Endothelial cell of umbilical vein (primary cell): ENCODE measurements around the gene UBTD1. TPM values are rescaled to one million over a fixed set of nuclear protein-coding genes. Genes with fewer than 3 reads are reported as not detected.

Experiments used
- BruUV-seq: library from RNA; stranded (reverse); fragments of 400-500 nt; replicated peaks from 2 replicates; lab custom pipeline; 2021; lab: Mats Ljungman, UMichigan
- CTCF ChIA-PET: fragments of 300-600, 350-600 bp; sonication (Branson Sonifier 250); formaldehyde crosslinking; loops from one replicate; lab custom pipeline; 2021; ENCODE audit warnings: antibody characterized with exemption, inconsistent platforms; lab: Charles Lee
- POLR2A ChIA-PET: fragments of 300-600, 350-600 bp; sonication (Branson Sonifier 250); formaldehyde crosslinking; loops from one replicate; lab custom pipeline; 2021; ENCODE audit warnings: antibody characterized with exemption, inconsistent platforms; lab: Charles Lee
- DNase-seq: peaks from one replicate; pipeline ENCODE4 v3.0.0-alpha.2; 2011; ENCODE audit warnings: low read depth, low spot score
- FAIRE-seq: peaks from 2 replicates; lab custom pipeline; 2011; peaks lifted over from hg19 to GRCh38; lab: Jason Lieb, UNC
- H2AFZ ChIP-seq: 2 replicates; pipeline ENCODE4 v1.6.0; 2012; ENCODE audit warnings: low read depth, low read length, control low read depth, inconsistent platforms
- H3K27ac ChIP-seq: 2 replicates; pipeline ENCODE4 v1.5.1; 2011; ENCODE audit warnings: low read depth, mild to moderate bottlenecking, control low read depth, low read length, moderate library complexity; ENCODE audit not compliant: insufficient read depth
- H3K27me3 ChIP-seq, 2 experiments: 2 replicates each; pipeline versions ENCODE4 v1.6.0 to v1.6.1; 2011; ENCODE audit warnings: low read length in 2 of 2, mixed read lengths in 1 of 2; ENCODE audit not compliant: control insufficient read depth in 2 of 2, insufficient read depth in 2 of 2
- H3K36me3 ChIP-seq, 2 experiments: 2 replicates in 1 of 2; 3 replicates in 1 of 2; pipeline ENCODE4 v1.5.1; 2011; ENCODE audit warnings: low read length in 2 of 2, mild to moderate bottlenecking in 1 of 2, moderate library complexity in 1 of 2; ENCODE audit not compliant: control insufficient read depth in 2 of 2, insufficient read depth in 2 of 2; ENCODE audit errors: extremely low read depth in 1 of 2
- H3K4me1 ChIP-seq: 3 replicates; pipeline ENCODE4 v1.5.1; 2011; ENCODE audit warnings: mild to moderate bottlenecking, low read length; ENCODE audit not compliant: control insufficient read depth, insufficient read depth; ENCODE audit errors: extremely low read depth
- H3K4me2 ChIP-seq: 2 replicates; pipeline ENCODE4 v1.6.1; 2011; ENCODE audit warnings: low read length, control low read depth, mixed read lengths; ENCODE audit not compliant: insufficient read depth
- H3K4me3 ChIP-seq, 3 experiments: fragments of 200-600 bp in 1 of 3; sonication (generic), shearing (Covaris generic) in 1 of 3; replicated peaks in 1 of 3; 2 replicates each; pipeline ENCODE4 v1.5.1; 2011 to 2016; ENCODE audit warnings: control low read depth in 3 of 3, low read length in 3 of 3, mild to moderate bottlenecking in 2 of 3, inconsistent platforms in 1 of 3, low read depth in 1 of 3, moderate library complexity in 1 of 3; ENCODE audit not compliant: insufficient read depth in 1 of 3
- H3K79me2 ChIP-seq: 2 replicates; pipeline ENCODE4 v1.6.0; 2012; ENCODE audit warnings: low read length, inconsistent platforms; ENCODE audit not compliant: control insufficient read depth, insufficient read depth
- H3K9ac ChIP-seq: replicated peaks from 2 replicates; pipeline ENCODE3; 2011; ENCODE audit warnings: low read length, control low read depth; ENCODE audit not compliant: insufficient read depth; ENCODE audit errors: extremely low read depth
- H3K9me1 ChIP-seq: replicated peaks from 3 replicates; pipeline ENCODE4 v1.6.0; 2011; ENCODE audit warnings: mild to moderate bottlenecking, low read length; ENCODE audit not compliant: control insufficient read depth, insufficient read depth; ENCODE audit errors: extremely low read depth
- H3K9me3 ChIP-seq: replicated peaks from 2 replicates; pipeline ENCODE4 v1.5.1; 2012; ENCODE audit warnings: low read length, inconsistent platforms; ENCODE audit not compliant: control insufficient read depth, insufficient read depth
- H4K20me1 ChIP-seq: replicated peaks from 2 replicates; pipeline ENCODE3; 2011; ENCODE audit warnings: mild to moderate bottlenecking, low read length; ENCODE audit not compliant: control insufficient read depth, insufficient read depth; ENCODE audit errors: extremely low read depth
- EZH2 ChIP-seq: IDR thresholded peaks from 2 replicates; pipeline ENCODE4 v1.6.1; 2012; ENCODE audit warnings: borderline replicate concordance, low read depth, mild to moderate bottlenecking, moderate library complexity, low read length, inconsistent platforms; ENCODE audit not compliant: severe bottlenecking
- FOS ChIP-seq: IDR thresholded peaks from 2 replicates; pipeline ENCODE4 v1.6.1; 2011; ENCODE audit warnings: mild to moderate bottlenecking, low read length, moderate library complexity, borderline replicate concordance; ENCODE audit not compliant: insufficient read depth
- GATA2 ChIP-seq: IDR thresholded peaks from 2 replicates; pipeline ENCODE4 v1.7.0; 2011; ENCODE audit warnings: low read depth, mild to moderate bottlenecking, moderate library complexity, mixed read lengths, low read length; ENCODE audit not compliant: insufficient read length, insufficient read depth
- JUN ChIP-seq: IDR thresholded peaks from 2 replicates; pipeline ENCODE4 v1.6.1; 2011; ENCODE audit warnings: borderline replicate concordance, low read depth; ENCODE audit not compliant: insufficient read length, insufficient read depth
- MYC ChIP-seq: IDR thresholded peaks from one replicate; pipeline ENCODE4 v1.6.1; 2011; ENCODE audit warnings: mild to moderate bottlenecking, low read depth, low read length
- POLR2A ChIP-seq: IDR thresholded peaks from 2 replicates; pipeline ENCODE4 v1.6.1; 2012; ENCODE audit warnings: low read depth, mild to moderate bottlenecking, control low read depth, low read length
- POLR2AphosphoS5 ChIP-seq: IDR thresholded peaks from 2 replicates; pipeline ENCODE4 v1.6.1; 2012; ENCODE audit warnings: low read depth, mild to moderate bottlenecking, control low read depth, low read length, moderate library complexity; ENCODE audit not compliant: insufficient read depth
- dilution Hi-C: fragments of 300-500 bp; cut with MboI; formaldehyde crosslinking; loops from one replicate; pipeline ENCODE4 v1.15.0; 2019; ENCODE audit warnings: low sequenced_read_pairs; ENCODE audit not compliant: extremely low pct_ligation_motif_present
- intact Hi-C: fragments of 100-400 bp; cut with micrococcal nuclease; formaldehyde crosslinking; loops from one replicate; pipeline ENCODE4 v1.10.0; 2022
- polyA plus RNA-seq, 4 experiments: library from polyadenylated mRNA; depleted of rRNA in 3 of 4; stranded (reverse) in 3 of 4; unstranded in 1 of 4; fragments of >200 nt; gene quantifications; 2 replicates each; pipeline versions ENCODE4 v1.2.1 to v1.2.3, GENCODE V29; 2011 to 2012; ENCODE audit warnings: missing spikeins in 1 of 4
- total RNA-seq: library from RNA; stranded (reverse); gene quantifications from 2 replicates; pipeline ENCODE4 v1.2.3, GENCODE V29; 2021
- TF ChIP-seq, protein P1 (sequence below), 2 donors: IDR thresholded peaks; 1 replicate in 1 of 2; 2 replicates in 1 of 2; pipeline ENCODE4 v1.5.1; 2011; ENCODE audit warnings: low read length in 2 of 2, mild to moderate bottlenecking in 2 of 2, moderate library complexity in 2 of 2, control low read depth in 1 of 2, inconsistent platforms in 1 of 2, low read depth in 1 of 2; ENCODE audit not compliant: insufficient read depth in 1 of 2; ENCODE audit errors: extremely low read depth in 1 of 2
- TF ChIP-seq, protein P2 (sequence below): IDR thresholded peaks from 2 replicates; pipeline ENCODE4 v1.6.1; 2011; ENCODE audit not compliant: insufficient read depth, insufficient read length

Gene UBTD1
- total and polyA plus RNA-seq, 2 donors (not counting 3 experiments of a cell fraction or from before 2014, with no cell fraction given), result 42.6 to 63.7 TPM

DNA sequence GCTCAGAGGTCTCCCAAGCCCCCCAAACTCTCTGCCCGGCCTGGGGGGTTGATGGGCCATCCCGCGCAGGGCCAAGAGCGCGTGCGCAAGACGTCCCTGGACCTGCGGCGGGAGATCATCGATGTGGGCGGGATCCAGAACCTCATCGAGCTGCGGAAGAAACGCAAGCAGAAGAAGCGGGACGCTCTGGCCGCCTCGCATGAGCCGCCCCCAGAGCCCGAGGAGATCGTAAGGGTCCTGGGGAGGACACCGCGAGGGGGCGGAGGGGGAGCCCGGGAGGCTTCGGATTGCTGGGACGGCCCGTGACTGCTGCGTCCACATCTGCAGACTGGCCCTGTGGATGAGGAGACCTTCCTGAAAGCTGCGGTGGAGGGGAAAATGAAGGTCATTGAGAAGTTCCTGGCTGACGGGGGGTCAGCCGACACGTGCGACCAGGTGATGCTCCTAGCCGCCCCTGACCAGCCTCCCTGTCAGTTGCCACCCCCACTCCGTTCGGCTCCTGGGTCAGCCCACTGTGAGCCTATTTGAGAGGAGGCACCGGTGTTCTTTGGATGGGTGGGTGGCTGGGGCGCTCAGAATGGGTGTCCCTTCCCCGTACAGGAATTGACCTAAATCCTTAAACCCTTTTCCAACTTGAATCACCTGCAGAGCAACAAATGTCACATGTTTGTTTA is 79.6 kb downstream of the UBTD1 start:
- no peak overlapping the region for H2AFZ ChIP-seq

More for the DNA sequence above, 79.6 kb downstream of the UBTD1 start:
- Histone ChIP-seq H4K20me1 (no peaks in the 10 kb centered on the region), H3K4me3 (peak overlapping the region in 1 of 3 experiments; percentile 5), H3K4me2 (no peak overlapping the region), H3K9me3 (no peaks in the 10 kb centered on the region), H3K36me3 (no peaks in the 10 kb centered on the region), H3K9me1 (no peaks in the 10 kb centered on the region), H3K4me1 (peaks cover 14% of the 10 kb centered on the region), H3K79me2 (no peaks in the 10 kb centered on the region), H3K27me3 (no peaks in the 10 kb centered on the region), H3K9ac (no peak overlapping the region), H3K27ac (no peak overlapping the region)
- no peak for TF ChIP-seq FOS
- TF ChIP-seq, protein P1, sequence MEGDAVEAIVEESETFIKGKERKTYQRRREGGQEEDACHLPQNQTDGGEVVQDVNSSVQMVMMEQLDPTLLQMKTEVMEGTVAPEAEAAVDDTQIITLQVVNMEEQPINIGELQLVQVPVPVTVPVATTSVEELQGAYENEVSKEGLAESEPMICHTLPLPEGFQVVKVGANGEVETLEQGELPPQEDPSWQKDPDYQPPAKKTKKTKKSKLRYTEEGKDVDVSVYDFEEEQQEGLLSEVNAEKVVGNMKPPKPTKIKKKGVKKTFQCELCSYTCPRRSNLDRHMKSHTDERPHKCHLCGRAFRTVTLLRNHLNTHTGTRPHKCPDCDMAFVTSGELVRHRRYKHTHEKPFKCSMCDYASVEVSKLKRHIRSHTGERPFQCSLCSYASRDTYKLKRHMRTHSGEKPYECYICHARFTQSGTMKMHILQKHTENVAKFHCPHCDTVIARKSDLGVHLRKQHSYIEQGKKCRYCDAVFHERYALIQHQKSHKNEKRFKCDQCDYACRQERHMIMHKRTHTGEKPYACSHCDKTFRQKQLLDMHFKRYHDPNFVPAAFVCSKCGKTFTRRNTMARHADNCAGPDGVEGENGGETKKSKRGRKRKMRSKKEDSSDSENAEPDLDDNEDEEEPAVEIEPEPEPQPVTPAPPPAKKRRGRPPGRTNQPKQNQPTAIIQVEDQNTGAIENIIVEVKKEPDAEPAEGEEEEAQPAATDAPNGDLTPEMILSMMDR (IDR thresholded peaks at IDR 0.05; ENCODE audit: extremely low read depth in 1 of 2, insufficient read depth in 1 of 2, low read depth in 1 of 2, low read length in 2 of 2), result no peak
- TF ChIP-seq POLR2A, result no peak
- no peak for TF ChIP-seq EZH2
- TF ChIP-seq GATA2, result no peak
- TF ChIP-seq MYC, result no peak
- TF ChIP-seq POLR2AphosphoS5, result no peak
- no peak for TF ChIP-seq JUN
- TF ChIP-seq, protein P2, sequence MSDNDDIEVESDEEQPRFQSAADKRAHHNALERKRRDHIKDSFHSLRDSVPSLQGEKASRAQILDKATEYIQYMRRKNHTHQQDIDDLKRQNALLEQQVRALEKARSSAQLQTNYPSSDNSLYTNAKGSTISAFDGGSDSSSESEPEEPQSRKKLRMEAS, result no peak
- DNase-seq, result no peak
- BruUV-seq, result no TSS peak
- FAIRE-seq, result no peak
- dilution Hi-C loops (no loop called here), intact Hi-C loops (no loop called here)
- ChIA-PET POLR2A (no interaction called here), CTCF (interaction anchor here (1.0 to 8.2 kb wide), 2 partner anchors 9 to 35 kb away, joined by 3 to 304 read pairs; no protein-coding TSS in a partner anchor)
